WTC11 (cell line): ENCODE results near the gene TTC8. TPM values are rescaled to one million over a fixed set of nuclear protein-coding genes. Genes with fewer than 3 reads are reported as not detected.

ENCODE experiments used
- total RNA-seq: library from RNA; stranded (reverse); gene quantifications from 3 replicates; pipeline ENCODE4 v1.2.3, GENCODE V29; 2021

The TTC8 gene
- total RNA-seq, 1 experiment from 2014 or later, result 13.8 TPM

Other genes with a start within 250 kb of the TTC8 start
- gene EML5, start 31.7 kb upstream of the TTC8 start, total RNA-seq, result 0.66 to 1.2 TPM (median 0.85 TPM) in 3 replicates